Activated naive CD8-positive, alpha-beta T cell treated with anti-CD3 and anti-CD28 coated beads for 36 hours (primary cell): ENCODE measurements around the gene SGCA. TPM values are rescaled to one million over a fixed set of nuclear protein-coding genes. Genes with fewer than 3 reads are reported as not detected.
A peak's percentile ranks its signal among the peaks of the same experiment; 100 is the strongest.

Experiments used
- DNase-seq: peaks from one replicate; pipeline ENCODE4 v3.0.0; 2021
- H3K27ac Mint-ChIP-seq: one replicate; pipeline ENCODE4 v1.8.0; 2022; ENCODE audit warnings: mild to moderate bottlenecking, moderate library complexity, mixed read lengths
- H3K27me3 Mint-ChIP-seq: one replicate; pipeline ENCODE4 v1.8.0; 2022; ENCODE audit warnings: mild to moderate bottlenecking, mixed read lengths
- H3K36me3 Mint-ChIP-seq: one replicate; pipeline ENCODE4 v1.8.0; 2021; ENCODE audit warnings: mild to moderate bottlenecking, mixed read lengths
- H3K4me1 Mint-ChIP-seq: one replicate; pipeline ENCODE4 v1.8.0; 2021; ENCODE audit warnings: mixed read lengths
- H3K4me3 Mint-ChIP-seq: one replicate; pipeline ENCODE4 v1.8.0; 2022; ENCODE audit warnings: mild to moderate bottlenecking, moderate library complexity, mixed read lengths
- H3K9me3 Mint-ChIP-seq: one replicate; pipeline ENCODE4 v1.8.0; 2022; ENCODE audit warnings: mixed read lengths
- total RNA-seq, 2 experiments: library from RNA; stranded (reverse); gene quantifications; one replicate each; pipeline ENCODE4 v1.2.3, GENCODE V29; 2021

Gene SGCA
- total RNA-seq: under 1 TPM in 1 of 2 experiments, not detected in 1; 0.38 TPM

- Mint-ChIP-seq H3K36me3 (peaks cover 3% of the 10 kb centered on the region), H3K27ac (peak within 1 kb of the TSS; percentile 9), H3K27me3 (no peaks in the 10 kb centered on the region), H3K9me3 (peaks cover 4% of the 10 kb centered on the region), H3K4me1 (peaks cover 39% of the 10 kb centered on the region), H3K4me3 (no peak within 1 kb of the TSS)
- DNase-seq: no peak
These were observed at the start of gene SGCA for GRCh38 chr17:50165867-50166517. Gene SGCA, plus strand, starts transcription at chr17:50166005. Its CDS starts 36 bp downstream, at chr17:50166041.

- Mint-ChIP-seq H3K27me3 (peaks cover 54% of the 10 kb centered on the region), H3K27ac (no peak overlapping the region), H3K36me3 (no peaks in the 10 kb centered on the region), H3K4me3 (peak overlapping the region; percentile 44), H3K9me3 (no peaks in the 10 kb centered on the region), H3K4me1 (peaks cover 10% of the 10 kb centered on the region)
- peak; percentile 81 for DNase-seq
These were observed 48.4 kb upstream of the SGCA start for GRCh38 chr17:50117202-50118051.

- no peaks in the 10 kb centered on the region for H3K36me3 Mint-ChIP-seq
- peaks cover 57% of the 10 kb centered on the region for H3K27me3 Mint-ChIP-seq
- no peaks in the 10 kb centered on the region for H3K9me3 Mint-ChIP-seq
- H3K4me3 Mint-ChIP-seq: no peak overlapping the region
- peaks cover 10% of the 10 kb centered on the region for H3K4me1 Mint-ChIP-seq
- no peak for DNase-seq
- no peak overlapping the region for H3K27ac Mint-ChIP-seq
These were observed 47.6 kb upstream of the SGCA start for GRCh38 chr17:50118076-50118827.

GRCh38 chr17:50118828-50119218 lies 47.0 kb upstream of the SGCA start:
- peaks cover 10% of the 10 kb centered on the region for H3K4me1 Mint-ChIP-seq
- no peak overlapping the region for H3K27ac Mint-ChIP-seq
- DNase-seq: no peak
- no peak overlapping the region for H3K4me3 Mint-ChIP-seq
- no peaks in the 10 kb centered on the region for H3K9me3 Mint-ChIP-seq
- no peaks in the 10 kb centered on the region for H3K36me3 Mint-ChIP-seq
- H3K27me3 Mint-ChIP-seq: peaks cover 57% of the 10 kb centered on the region

GRCh38 chr17:50120475-50121253 lies 45.1 kb upstream of the SGCA start:
- Mint-ChIP-seq H3K4me1 (peaks cover 5% of the 10 kb centered on the region), H3K27ac (no peak overlapping the region), H3K4me3 (no peak overlapping the region), H3K36me3 (no peaks in the 10 kb centered on the region), H3K27me3 (peaks cover 49% of the 10 kb centered on the region), H3K9me3 (no peaks in the 10 kb centered on the region)
- DNase-seq: no peak

GRCh38 chr17:50122945-50123344 lies 42.9 kb upstream of the SGCA start:
- Mint-ChIP-seq H3K9me3 (no peaks in the 10 kb centered on the region), H3K4me1 (peaks cover 2% of the 10 kb centered on the region), H3K4me3 (no peak overlapping the region), H3K27ac (no peak overlapping the region), H3K36me3 (no peaks in the 10 kb centered on the region), H3K27me3 (peaks cover 36% of the 10 kb centered on the region)
- no peak for DNase-seq

- Mint-ChIP-seq H3K4me1 (peaks cover 5% of the 10 kb centered on the region), H3K9me3 (no peaks in the 10 kb centered on the region), H3K27me3 (peaks cover 36% of the 10 kb centered on the region), H3K4me3 (no peak overlapping the region), H3K36me3 (no peaks in the 10 kb centered on the region), H3K27ac (no peak overlapping the region)
- DNase-seq: no peak
These were observed 42.0 kb upstream of the SGCA start for GRCh38 chr17:50123649-50124349.

GRCh38 chr17:50125420-50125997 lies 40.3 kb upstream of the SGCA start:
- Mint-ChIP-seq H3K36me3 (no peaks in the 10 kb centered on the region), H3K9me3 (no peaks in the 10 kb centered on the region), H3K27me3 (peaks cover 28% of the 10 kb centered on the region), H3K4me3 (no peak overlapping the region), H3K27ac (no peak overlapping the region), H3K4me1 (peaks cover 9% of the 10 kb centered on the region)
- DNase-seq: no peak

- H3K4me1 Mint-ChIP-seq: peaks cover 22% of the 10 kb centered on the region
- H3K9me3 Mint-ChIP-seq: no peaks in the 10 kb centered on the region
- no peak for DNase-seq
- H3K36me3 Mint-ChIP-seq: peaks cover 4% of the 10 kb centered on the region
- peaks cover 29% of the 10 kb centered on the region for H3K27me3 Mint-ChIP-seq
- no peak overlapping the region for H3K4me3 Mint-ChIP-seq
- no peak overlapping the region for H3K27ac Mint-ChIP-seq
These were observed 38.0 kb upstream of the SGCA start for GRCh38 chr17:50127697-50128361.

GRCh38 chr17:50128441-50129352 lies 37.1 kb upstream of the SGCA start:
- Mint-ChIP-seq H3K27ac (peak overlapping the region; percentile 53), H3K27me3 (peaks cover 29% of the 10 kb centered on the region), H3K9me3 (no peaks in the 10 kb centered on the region), H3K36me3 (peaks cover 4% of the 10 kb centered on the region), H3K4me3 (peak overlapping the region; percentile 66), H3K4me1 (peaks cover 22% of the 10 kb centered on the region)
- DNase-seq: no peak

GRCh38 chr17:50129353-50129727 lies 36.5 kb upstream of the SGCA start:
- peaks cover 22% of the 10 kb centered on the region for H3K4me1 Mint-ChIP-seq
- H3K27me3 Mint-ChIP-seq: peaks cover 29% of the 10 kb centered on the region
- no peaks in the 10 kb centered on the region for H3K9me3 Mint-ChIP-seq
- H3K27ac Mint-ChIP-seq: no peak overlapping the region
- DNase-seq: no peak
- H3K4me3 Mint-ChIP-seq: peak overlapping the region; percentile 64
- H3K36me3 Mint-ChIP-seq: peaks cover 4% of the 10 kb centered on the region

- Mint-ChIP-seq H3K36me3 (peaks cover 4% of the 10 kb centered on the region), H3K27ac (peak within 1 kb of the TSS; percentile 9), H3K4me1 (peaks cover 22% of the 10 kb centered on the region), H3K4me3 (peak within 1 kb of the TSS; percentile 71), H3K27me3 (peaks cover 29% of the 10 kb centered on the region), H3K9me3 (no peaks in the 10 kb centered on the region)
- DNase-seq: peak; percentile 41
These were observed 35.9 kb upstream of the SGCA start, which contains the start of gene SAMD14 for GRCh38 chr17:50129728-50130558. Gene SAMD14, minus strand, starts transcription at chr17:50130160. Its CDS starts 5,201 bp downstream, at chr17:50124959.
